KOPT-K1 (cell line): ENCODE data around the gene CTNNB1.

Source experiments
- H3K27ac ChIP-seq: fragments of 200-600 bp; sonication (generic); 2 replicates; pipeline ENCODE4 v1.5.1; 2016; ENCODE audit warnings: antibody characterized with exemption, mild to moderate bottlenecking, low read depth, low read length; ENCODE audit not compliant: poor library complexity, severe bottlenecking
- H3K36me3 ChIP-seq: fragments of 200-600 bp; sonication (generic); 2 replicates; pipeline ENCODE4 v1.5.1; 2017; ENCODE audit warnings: antibody characterized with exemption, mild to moderate bottlenecking, low read length, moderate library complexity; ENCODE audit not compliant: insufficient read depth
- H3K9me3 ChIP-seq: fragments of 200-600 bp; sonication (generic); 2 replicates; pipeline ENCODE4 v1.5.1; 2017; ENCODE audit warnings: antibody characterized with exemption, low read length, mild to moderate bottlenecking; ENCODE audit not compliant: insufficient read depth, poor library complexity, severe bottlenecking

CTNNB1 gene

DNA sequence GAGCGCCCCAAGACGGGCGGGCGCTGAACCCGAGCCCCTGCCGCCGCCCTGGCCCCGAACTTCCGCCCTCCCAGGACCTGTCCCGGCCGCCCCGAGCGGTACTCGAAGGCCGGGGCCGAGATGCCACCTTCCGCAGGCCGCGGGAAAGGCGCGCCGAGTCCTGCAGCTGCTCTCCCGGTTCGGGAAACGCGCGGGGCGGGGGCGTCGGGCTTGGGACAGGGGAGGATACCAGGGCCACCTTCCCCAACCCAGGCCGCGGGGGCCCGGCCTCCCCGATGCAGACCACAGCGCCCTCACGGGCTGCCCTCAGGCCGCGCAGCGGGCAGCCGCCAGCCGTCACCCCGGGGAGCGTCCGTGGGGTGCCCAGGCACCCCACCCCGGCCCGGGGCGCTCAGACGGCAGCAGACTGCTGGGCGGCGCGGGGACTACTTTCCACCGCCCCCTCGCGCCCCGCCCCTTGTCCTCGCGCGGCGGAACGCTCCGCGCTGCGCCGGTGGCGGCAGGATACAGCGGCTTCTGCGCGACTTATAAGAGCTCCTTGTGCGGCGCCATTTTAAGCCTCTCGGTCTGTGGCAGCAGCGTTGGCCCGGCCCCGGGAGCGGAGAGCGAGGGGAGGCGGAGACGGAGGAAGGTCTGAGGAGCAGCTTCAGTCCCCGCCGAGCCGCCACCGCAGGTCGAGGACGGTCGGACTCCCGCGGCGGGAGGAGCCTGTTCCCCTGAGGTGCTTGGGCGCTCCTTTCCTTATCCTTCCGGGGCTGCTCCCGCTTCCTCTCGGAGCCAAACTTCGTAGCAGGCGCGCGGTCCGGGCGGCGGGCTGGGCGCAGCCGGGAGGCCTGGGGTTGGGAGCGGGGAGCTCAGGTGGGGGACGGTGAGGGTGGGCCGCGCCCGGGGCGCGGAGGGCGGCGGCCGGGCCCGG, at the start of gene CTNNB1:
TSS of gene CTNNB1 (plus strand) at position 556 of the 916 bp plus-strand sequence. CDS start 24,564 bp downstream, outside the sequence.
- Histone ChIP-seq H3K27ac (peak within 1 kb of the TSS; percentile 94), H3K36me3 (no peaks in the 10 kb centered on the region), H3K9me3 (no peaks in the 10 kb centered on the region)

DNA sequence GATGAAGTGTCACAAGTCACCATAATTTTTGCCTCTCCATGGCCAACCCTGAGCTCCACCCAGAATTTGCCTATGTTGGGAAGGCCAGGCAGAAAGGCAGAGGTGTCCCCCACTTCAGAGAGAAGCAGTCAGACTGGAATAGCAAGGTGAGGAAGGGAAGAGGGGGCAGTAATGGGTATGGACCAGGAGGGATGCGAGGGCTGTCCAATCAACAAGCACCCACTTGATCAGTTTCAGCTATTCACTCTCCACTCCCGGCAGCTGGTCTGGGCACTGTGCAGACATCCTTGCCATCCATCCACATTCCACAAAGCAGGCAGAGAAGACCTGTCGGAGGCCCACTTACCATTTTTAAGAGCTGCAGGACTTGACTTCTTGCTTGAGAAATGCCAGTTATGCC, 43.5 kb upstream of the CTNNB1 start:
- Histone ChIP-seq H3K36me3 (no peaks in the 10 kb centered on the region), H3K27ac (no peak overlapping the region), H3K9me3 (no peaks in the 10 kb centered on the region)

DNA sequence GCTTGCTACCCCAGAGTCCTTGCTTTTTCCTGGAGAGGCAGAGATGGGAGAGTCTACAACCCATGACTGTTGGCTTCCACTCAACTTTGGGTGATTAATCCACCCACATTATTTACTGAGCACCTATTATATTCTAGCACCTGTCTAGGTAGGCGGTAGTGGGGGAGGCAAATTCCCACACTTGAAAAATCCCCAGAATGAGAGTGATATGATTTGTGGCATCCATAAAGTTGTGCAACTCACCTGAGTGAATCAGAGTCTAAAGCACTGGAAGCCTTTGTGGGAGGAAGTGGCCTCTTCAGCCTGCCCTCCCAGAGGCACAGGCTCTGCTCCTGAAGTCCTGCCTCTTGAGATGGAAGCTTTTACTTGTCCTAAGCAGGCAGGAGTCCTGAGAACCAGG, 40.4 kb upstream of the CTNNB1 start:
- Histone ChIP-seq H3K9me3 (no peaks in the 10 kb centered on the region), H3K36me3 (no peaks in the 10 kb centered on the region), H3K27ac (no peak overlapping the region)

DNA sequence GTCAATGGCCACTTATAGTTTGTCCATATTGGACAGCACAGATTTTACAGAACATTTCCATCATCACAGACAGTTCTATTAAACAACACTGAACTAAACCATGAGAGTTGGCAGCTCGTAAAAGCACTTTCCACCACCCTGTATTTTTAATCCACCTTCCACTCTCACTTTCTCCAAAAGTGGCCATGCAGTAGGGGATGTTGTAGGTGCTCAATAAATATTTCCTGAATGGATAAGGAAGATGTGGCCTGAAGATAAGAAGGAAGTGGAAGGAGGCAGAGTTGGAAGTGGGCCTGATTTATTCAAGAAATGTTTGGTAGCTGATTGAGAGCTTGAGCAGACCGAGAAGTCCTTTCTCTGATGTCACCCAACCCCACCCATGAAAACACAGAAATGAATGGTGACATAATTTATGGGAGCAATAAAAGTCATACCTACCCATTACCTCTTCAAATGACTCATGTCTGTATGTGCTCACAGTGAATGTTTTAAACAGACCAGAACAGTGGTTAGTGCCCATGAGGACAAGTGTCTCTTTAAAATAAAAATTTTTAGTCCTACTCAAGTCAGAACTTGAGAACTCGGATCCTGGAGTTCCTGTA, 39.6 kb upstream of the CTNNB1 start:
- Histone ChIP-seq H3K9me3 (no peaks in the 10 kb centered on the region), H3K27ac (no peak overlapping the region), H3K36me3 (no peaks in the 10 kb centered on the region)

DNA sequence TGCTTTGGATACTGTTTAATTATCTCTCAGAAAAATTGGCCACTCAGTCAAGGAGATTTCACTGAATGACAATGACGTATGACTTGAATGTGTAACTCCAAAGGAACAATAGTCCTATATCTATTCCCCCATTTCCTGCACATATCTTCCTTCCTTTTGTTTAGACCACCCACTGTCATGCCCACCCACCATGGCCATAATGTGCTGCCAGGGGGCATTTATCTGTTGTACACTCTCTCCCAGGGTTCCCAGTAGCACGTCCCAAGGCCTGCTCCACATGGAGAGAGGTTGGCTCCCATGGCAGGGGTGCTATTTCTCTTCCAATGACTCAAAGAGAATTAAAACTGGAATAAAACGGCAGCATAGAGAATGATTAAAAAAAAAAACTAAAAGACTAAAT, 36.8 kb upstream of the CTNNB1 start:
- Histone ChIP-seq H3K9me3 (no peaks in the 10 kb centered on the region), H3K36me3 (no peaks in the 10 kb centered on the region), H3K27ac (no peak overlapping the region)

DNA sequence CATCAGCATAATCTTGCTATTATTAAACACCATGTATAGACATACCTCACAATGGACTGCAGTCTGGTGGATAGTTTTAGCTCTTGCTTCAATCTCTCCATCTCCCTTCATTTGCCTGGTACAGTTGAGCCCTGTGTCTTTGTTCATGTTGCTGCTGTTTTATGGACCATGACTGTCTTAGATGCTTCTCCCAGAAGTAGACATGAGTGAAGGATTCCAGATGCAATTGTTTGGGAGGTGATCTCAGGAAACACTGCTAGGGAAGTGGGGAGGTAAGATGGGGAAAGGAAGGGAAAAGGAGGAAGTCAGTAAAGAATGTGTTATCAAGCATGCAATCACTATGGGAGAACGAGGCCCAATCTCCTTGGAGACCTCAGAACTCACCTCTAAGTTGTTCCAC, 36.3 kb upstream of the CTNNB1 start:
- Histone ChIP-seq H3K27ac (no peak overlapping the region), H3K36me3 (no peaks in the 10 kb centered on the region), H3K9me3 (no peaks in the 10 kb centered on the region)

DNA sequence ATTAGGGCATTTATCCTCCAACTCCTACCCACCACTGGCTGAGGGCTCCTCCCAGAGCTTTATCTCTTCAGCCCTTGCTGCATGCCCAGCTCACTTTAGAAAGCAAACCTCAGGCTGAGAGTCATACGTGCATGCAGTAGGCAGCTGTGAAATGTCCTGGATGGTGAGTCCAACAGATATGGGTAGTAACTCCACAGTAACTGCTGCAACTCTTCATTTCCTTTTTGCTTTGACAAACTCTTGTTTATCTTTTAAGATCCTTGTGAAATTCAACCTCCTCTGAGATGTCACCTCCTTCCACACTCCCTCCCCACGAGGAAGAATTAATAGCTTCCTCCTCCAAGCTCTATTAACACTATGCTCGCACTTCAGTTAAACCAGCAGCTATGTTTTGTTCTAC, 35.9 kb upstream of the CTNNB1 start:
- Histone ChIP-seq H3K27ac (no peak overlapping the region), H3K9me3 (no peaks in the 10 kb centered on the region), H3K36me3 (no peaks in the 10 kb centered on the region)

DNA sequence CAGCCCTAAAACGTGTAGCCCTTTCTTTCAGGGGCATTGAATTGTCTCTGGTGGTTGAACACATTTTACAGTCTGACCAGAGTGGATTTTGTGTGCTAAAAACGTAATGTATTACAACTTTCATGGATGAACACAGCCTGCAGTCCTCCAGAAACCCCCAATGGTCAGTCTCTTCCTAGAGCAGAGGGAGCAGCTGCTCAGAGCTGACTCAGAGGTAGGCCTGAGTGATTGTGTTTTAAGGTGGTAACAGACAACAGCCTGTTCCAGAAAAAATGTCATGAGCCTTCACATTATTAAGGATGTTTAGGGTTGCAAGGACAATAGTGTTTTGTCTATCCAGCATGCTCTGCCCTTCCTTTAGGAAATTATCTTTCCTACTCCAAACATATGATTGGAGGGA, 34.5 kb upstream of the CTNNB1 start:
- no peaks in the 10 kb centered on the region for H3K36me3 ChIP-seq
- no peaks in the 10 kb centered on the region for H3K9me3 ChIP-seq
- no peak overlapping the region for H3K27ac ChIP-seq

DNA sequence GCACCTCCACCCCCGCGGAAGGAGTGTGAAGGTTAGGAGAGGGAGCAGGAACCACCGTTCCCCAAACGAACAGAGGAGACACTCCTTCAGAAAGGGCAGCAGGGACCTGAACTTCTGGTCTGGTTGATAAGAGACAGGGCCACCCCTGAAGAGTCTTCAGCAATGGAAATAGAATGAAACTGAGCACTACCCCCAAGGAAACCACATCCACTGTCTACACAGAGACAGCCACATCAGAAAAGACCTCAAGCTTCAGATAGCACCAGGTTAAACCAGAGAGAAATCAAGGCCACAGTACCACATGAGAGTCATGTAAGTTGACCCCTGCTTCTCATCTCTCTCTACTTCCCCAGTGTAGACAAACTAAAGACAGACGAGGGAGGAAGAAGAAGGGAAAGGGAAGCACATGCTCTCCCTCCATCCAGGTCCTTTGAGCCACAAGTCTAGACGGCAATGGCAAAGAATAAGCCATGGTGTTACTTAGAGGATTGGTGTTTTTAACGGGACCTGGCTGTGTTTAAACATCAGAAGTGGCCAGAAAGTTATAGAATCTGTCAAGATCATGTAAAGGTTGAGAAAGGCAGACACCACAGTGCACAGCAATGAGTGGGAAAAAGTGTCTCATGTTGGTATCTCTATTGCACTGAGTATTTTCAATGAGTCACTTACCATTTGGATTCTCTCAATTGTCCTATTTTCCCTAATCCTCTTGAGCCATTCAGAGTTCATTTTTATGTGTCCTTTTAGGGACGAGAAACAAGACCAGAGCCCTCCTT, 31.4 kb upstream of the CTNNB1 start:
- H3K36me3 ChIP-seq = no peaks in the 10 kb centered on the region
- H3K27ac ChIP-seq = no peak overlapping the region
- no peaks in the 10 kb centered on the region for H3K9me3 ChIP-seq

DNA sequence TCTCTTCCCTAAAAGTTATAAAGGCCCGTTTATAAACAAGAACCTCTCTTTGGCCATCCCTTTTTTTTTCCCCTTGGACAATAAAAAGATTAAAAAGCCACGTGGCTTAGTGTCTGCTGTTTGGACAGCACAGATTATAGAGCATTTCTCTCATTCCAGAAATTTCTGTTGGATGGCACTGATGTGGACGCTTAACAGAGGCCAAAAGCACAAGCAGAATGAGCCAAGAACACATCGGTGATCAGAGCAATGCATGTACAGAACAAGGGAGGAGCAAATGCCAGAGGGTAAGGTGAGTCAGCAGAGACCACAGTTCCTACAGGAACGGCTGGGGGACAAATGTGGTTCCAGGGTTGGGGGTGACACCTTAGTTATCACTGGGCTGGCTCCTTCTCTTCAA, 30.3 kb upstream of the CTNNB1 start:
- H3K36me3 ChIP-seq = no peaks in the 10 kb centered on the region
- no peaks in the 10 kb centered on the region for H3K9me3 ChIP-seq
- H3K27ac ChIP-seq = no peak overlapping the region

DNA sequence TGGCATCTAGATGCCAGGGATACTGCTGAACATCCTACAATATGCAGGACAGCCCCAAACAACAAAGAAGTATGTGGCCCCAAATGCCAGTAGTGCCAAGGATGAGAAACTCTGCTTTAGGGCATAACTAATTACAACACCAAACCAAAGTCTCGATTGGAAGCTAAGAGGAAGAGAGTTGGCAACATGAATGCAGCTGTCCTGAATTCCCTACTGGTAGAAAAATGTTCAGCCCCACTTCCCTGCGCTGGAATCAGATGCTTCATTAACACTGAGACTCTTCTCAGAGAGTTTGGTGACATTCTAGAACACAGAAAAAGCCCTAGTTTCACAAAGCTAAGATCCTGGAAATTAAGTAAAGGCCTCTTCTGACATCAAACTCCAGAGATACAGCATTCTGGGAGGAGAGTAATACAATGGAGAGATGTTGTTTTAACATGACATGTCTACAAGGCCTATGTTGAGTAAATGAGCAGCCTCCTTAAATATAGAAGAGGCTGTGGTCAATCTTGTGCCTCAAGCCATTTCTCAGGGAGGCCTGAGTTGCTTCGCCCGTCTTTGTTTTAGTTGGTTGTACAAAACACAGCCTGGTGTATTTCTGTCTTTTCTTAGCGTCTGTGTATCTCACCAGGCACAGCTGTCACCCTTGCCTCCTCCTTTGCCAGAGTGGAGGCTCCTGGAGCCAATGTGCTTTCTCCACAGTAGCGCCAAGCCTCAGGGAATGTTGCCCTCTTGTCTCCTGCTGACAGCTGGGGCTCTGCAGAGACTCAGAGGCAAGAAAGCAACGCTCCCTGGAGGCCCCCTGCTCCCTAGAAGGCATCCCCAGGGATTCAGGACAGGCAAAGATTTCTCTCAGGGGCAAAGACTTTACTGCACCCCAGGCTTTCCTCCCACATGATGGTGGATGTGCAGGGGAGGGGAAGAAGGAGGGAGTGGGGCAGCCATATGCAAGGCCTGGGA, 25.1 kb upstream of the CTNNB1 start:
- H3K27ac ChIP-seq = no peak overlapping the region
- no peaks in the 10 kb centered on the region for H3K9me3 ChIP-seq
- no peaks in the 10 kb centered on the region for H3K36me3 ChIP-seq

DNA sequence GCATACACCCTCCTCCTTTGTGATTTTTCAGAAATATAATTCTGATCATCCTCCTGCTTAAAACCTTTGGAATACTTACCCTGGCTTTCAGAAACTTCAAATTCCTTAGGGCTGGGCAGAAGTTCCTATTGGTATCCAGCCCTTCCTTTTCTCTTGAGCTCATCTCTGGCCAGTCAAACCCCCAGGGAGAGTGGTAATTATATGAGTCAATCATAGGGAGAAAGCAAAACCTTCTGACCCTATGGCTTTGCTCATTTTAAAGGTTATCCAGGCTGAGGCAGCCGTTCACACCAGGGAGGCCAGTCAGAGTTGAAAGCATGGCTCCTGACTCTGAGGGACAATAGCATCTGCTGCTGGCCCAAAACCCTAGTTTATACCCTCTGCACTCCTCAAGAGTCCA, 23.9 kb upstream of the CTNNB1 start:
- no peaks in the 10 kb centered on the region for H3K36me3 ChIP-seq
- no peaks in the 10 kb centered on the region for H3K9me3 ChIP-seq
- H3K27ac ChIP-seq = no peak overlapping the region

DNA sequence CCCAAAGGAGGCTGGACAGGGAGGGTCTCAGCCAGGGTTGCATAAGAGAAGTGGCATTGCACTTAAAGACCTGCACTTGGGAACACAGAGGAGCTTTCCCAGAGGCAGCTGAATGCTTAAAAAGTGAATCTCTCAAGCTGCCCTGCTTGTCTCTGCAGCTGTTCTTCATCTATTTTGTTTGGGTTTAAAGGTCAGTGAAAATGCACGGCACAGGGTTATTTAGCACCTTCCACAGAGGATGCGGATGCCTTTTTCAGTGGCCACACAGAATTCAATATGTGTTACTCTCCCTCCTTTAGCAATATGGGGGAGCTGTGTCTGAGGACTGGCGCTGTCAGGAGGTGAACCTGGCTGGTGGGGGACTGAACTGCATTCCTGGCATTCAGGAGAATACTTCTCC, 22.7 kb upstream of the CTNNB1 start:
- H3K27ac ChIP-seq = no peak overlapping the region
- H3K9me3 ChIP-seq = no peaks in the 10 kb centered on the region
- H3K36me3 ChIP-seq = no peaks in the 10 kb centered on the region

DNA sequence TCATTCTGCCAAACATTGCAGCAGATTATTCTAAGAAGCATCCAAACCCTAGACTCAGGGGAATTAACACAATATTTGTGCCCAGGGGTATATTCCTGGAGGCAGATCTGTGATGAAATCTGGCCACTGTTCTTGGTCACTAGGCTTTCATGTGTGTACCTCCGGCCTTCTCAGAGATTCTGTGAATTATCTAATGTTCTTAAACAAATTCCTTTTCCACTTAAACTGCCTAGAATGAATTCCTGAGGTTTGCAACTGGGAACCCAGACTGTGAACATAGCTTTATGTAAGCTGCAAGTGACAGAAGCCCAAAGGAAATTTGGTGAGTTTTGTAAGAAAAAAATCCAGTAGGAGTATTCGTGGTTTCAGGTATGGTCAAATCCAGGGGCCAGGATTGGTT, 20.7 kb upstream of the CTNNB1 start:
- H3K27ac ChIP-seq = no peak overlapping the region

More for the DNA sequence above, 20.7 kb upstream of the CTNNB1 start:
- Histone ChIP-seq H3K36me3 (no peaks in the 10 kb centered on the region), H3K9me3 (no peaks in the 10 kb centered on the region)
